ENCODE data around the gene SULT1C2. TPM values are rescaled to one million over a fixed set of nuclear protein-coding genes. Genes with fewer than 3 reads are reported as not detected.

SULT1C2 gene
- total and polyA plus RNA-seq, 2 of the 4 experiments (the other 2 are of a cell fraction) = 0.09 TPM; not detected in 1

- no peak overlapping the region for H2AFZ ChIP-seq (replicated peaks; ENCODE audit: low read length, poor library complexity)
- H3K9ac ChIP-seq (ENCODE audit: low read depth, low read length) = no peak overlapping the region
- H3K23ac ChIP-seq (ENCODE audit: low read depth, low read length) = no peak overlapping the region
- no peak overlapping the region for H2AK5ac ChIP-seq (ENCODE audit: low read depth, low read length)
- no peaks in the 10 kb centered on the region for H4K20me1 ChIP-seq (ENCODE audit: insufficient read depth, low read length)
- H4K8ac ChIP-seq (ENCODE audit: low read depth in 2 of 2, low read length in 2 of 2) = no peak overlapping the region
- H3K27me3 ChIP-seq (ENCODE audit: control insufficient read depth, insufficient read depth, low read length) = peaks cover 28% of the 10 kb centered on the region
- H3K4me3 ChIP-seq (ENCODE audit: insufficient read depth, low read depth, low read length) = no peak overlapping the region
- intact Hi-C loops (cut with micrococcal nuclease) = no loop called here
- no peak overlapping the region for H4K5ac ChIP-seq (ENCODE audit: low read depth, low read length)
- ChIA-PET POLR2A (ENCODE audit: unreplicated experiment) (no interaction called here), CTCF (no interaction called here)
- BruUV-seq (replicated peaks) = no TSS peak
- no peak overlapping the region for H3K4ac ChIP-seq (ENCODE audit: low read depth, low read length)
- H2BK5ac ChIP-seq (ENCODE audit: low read depth, low read length, poor library complexity, severe bottlenecking) = no peak overlapping the region
- in situ Hi-C loops (cut with MboI; ENCODE audit: low sequenced_read_pairs) = no loop called here
- H2BK120ac ChIP-seq (ENCODE audit: low read depth, low read length) = no peak overlapping the region
- ATAC-seq (ENCODE audit: low read depth) (no peak), DNase-seq (no peak)
- H3K27ac ChIP-seq (ENCODE audit: insufficient read depth, low read length) = no peak overlapping the region
- H3K56ac ChIP-seq (ENCODE audit: extremely low read depth, insufficient read depth, low read length) = no peak overlapping the region
- H3K9me3 ChIP-seq (ENCODE audit: control insufficient read depth, insufficient read depth, low read length) = no peaks in the 10 kb centered on the region
- no peak overlapping the region for H3K14ac ChIP-seq (replicated peaks; ENCODE audit: low read depth, low read length)
- H3K79me1 ChIP-seq (ENCODE audit: low read depth in 1 of 2, low read length in 2 of 2) = no peaks in the 10 kb centered on the region
- 60% methylated on average over 1 of the region's 2 CpGs; no CpG with 5 or more reads in 1 of the 2 experiments for WGBS, 2 experiments (ENCODE audit: extremely low coverage in 2 of 2, insufficient read length in 1 of 2)
- dilution Hi-C loops (cut with HindIII; ENCODE audit: low sequenced_read_pairs, unreplicated experiment) = no loop called here
- TF ChIP-seq MAFK (IDR thresholded peaks at IDR 0.05; ENCODE audit: low read depth, low read length) = no peak
- TF ChIP-seq RCOR1 (IDR thresholded peaks at IDR 0.05; ENCODE audit: insufficient replicate concordance, low read length) = no peak
- no peak for TF ChIP-seq RAD21 (IDR thresholded peaks at IDR 0.05; ENCODE audit: low read length)
- H2BK20ac ChIP-seq (ENCODE audit: low read depth, low read length) = no peak overlapping the region
- H3K4me2 ChIP-seq (ENCODE audit: low read depth, low read length) = no peak overlapping the region
- H4K91ac ChIP-seq (ENCODE audit: insufficient read depth, low read depth, low read length) = no peak overlapping the region
- no peaks in the 10 kb centered on the region for H3K4me1 ChIP-seq (ENCODE audit: control insufficient read depth, insufficient read depth, low read length)
- no peaks in the 10 kb centered on the region for H3K9me1 ChIP-seq (ENCODE audit: insufficient read depth, low read length)
- H3K18ac ChIP-seq (ENCODE audit: low read depth, low read length) = no peak overlapping the region
- no peaks in the 10 kb centered on the region for H3K36me3 ChIP-seq (ENCODE audit: control insufficient read depth, insufficient read depth, low read length)
- no peak overlapping the region for H2BK15ac ChIP-seq (ENCODE audit: low read depth, low read length)
- H2AK9ac ChIP-seq (replicated peaks; ENCODE audit: low read depth, low read length, poor library complexity) = no peak overlapping the region
Observed at GRCh38 chr2:108349571-108349928, 60.9 kb downstream of the SULT1C2 start.
